Activated naive CD4-positive, alpha-beta T cell treated with Interleukin-2 at 50 U/mL for 16 hours (primary cell): Measurements from ENCODE around the gene BICC1.

ENCODE experiments used
- DNase-seq: peaks from one replicate; pipeline ENCODE4 v3.0.0-alpha.2; 2020

BICC1 gene

GRCh38 chr10:58755340-58755610 is 242.6 kb downstream of the BICC1 start:
- DNase-seq: no peak

GRCh38 chr10:58755677-58756076 is 243.0 kb downstream of the BICC1 start:
- DNase-seq: no peak

- no peak for DNase-seq
These were observed 243.6 kb downstream of the BICC1 start for GRCh38 chr10:58756130-58756719.

- no peak for DNase-seq
These were observed 244.8 kb downstream of the BICC1 start for GRCh38 chr10:58757352-58758065.

GRCh38 chr10:58758321-58758720 is 245.6 kb downstream of the BICC1 start:
- DNase-seq: no peak

GRCh38 chr10:58764087-58764747 is 251.5 kb downstream of the BICC1 start:
- DNase-seq: no peak

- DNase-seq: no peak
These were observed 253.2 kb downstream of the BICC1 start for GRCh38 chr10:58765910-58766309.

- no peak for DNase-seq
These were observed 255.0 kb downstream of the BICC1 start for GRCh38 chr10:58767652-58768051.

- DNase-seq: no peak
These were observed 259.2 kb downstream of the BICC1 start for GRCh38 chr10:58771863-58772262.

GRCh38 chr10:58772758-58773157 is 260.1 kb downstream of the BICC1 start:
- DNase-seq: no peak

GRCh38 chr10:58773341-58773740 is 260.7 kb downstream of the BICC1 start:
- no peak for DNase-seq

GRCh38 chr10:58773944-58774343 is 261.3 kb downstream of the BICC1 start:
- no peak for DNase-seq

- no peak for DNase-seq
These were observed 263.4 kb downstream of the BICC1 start for GRCh38 chr10:58775960-58776567.

- DNase-seq: no peak
These were observed 264.1 kb downstream of the BICC1 start for GRCh38 chr10:58776568-58777318.

GRCh38 chr10:58778966-58779365 is 266.3 kb downstream of the BICC1 start:
- DNase-seq: no peak

GRCh38 chr10:58779594-58779993 is 266.9 kb downstream of the BICC1 start:
- DNase-seq: no peak

- no peak for DNase-seq
These were observed 267.8 kb downstream of the BICC1 start for GRCh38 chr10:58780476-58780875.

- no peak for DNase-seq
These were observed 269.3 kb downstream of the BICC1 start for GRCh38 chr10:58781873-58782488.

GRCh38 chr10:58782876-58783851 is 270.5 kb downstream of the BICC1 start:
- no peak for DNase-seq

GRCh38 chr10:58784361-58784760 is 271.7 kb downstream of the BICC1 start:
- no peak for DNase-seq

- DNase-seq: no peak
These were observed 272.7 kb downstream of the BICC1 start for GRCh38 chr10:58785354-58785753.

- no peak for DNase-seq
These were observed 278.5 kb downstream of the BICC1 start for GRCh38 chr10:58791137-58791536.
